CD4-positive, alpha-beta T cell treated with Interleukin-17A for 1 hour (primary cell): Measurements from ENCODE around the gene PLA2G3.
A peak's percentile ranks its signal among the peaks of the same experiment; 100 is the strongest.
"Not testable (repeated sequence)": the region's sequence is repeated elsewhere in the genome, so short reads cannot be mapped to it uniquely, and the experiment has no call there.

Experiments used
- DNase-seq: peaks from one replicate; pipeline ENCODE4 v3.0.0-alpha.2; 2020

The PLA2G3 gene

GRCh38 chr22:31098632-31099110, 41.6 kb downstream of the PLA2G3 start:
- DNase-seq, result no peak

DNA sequence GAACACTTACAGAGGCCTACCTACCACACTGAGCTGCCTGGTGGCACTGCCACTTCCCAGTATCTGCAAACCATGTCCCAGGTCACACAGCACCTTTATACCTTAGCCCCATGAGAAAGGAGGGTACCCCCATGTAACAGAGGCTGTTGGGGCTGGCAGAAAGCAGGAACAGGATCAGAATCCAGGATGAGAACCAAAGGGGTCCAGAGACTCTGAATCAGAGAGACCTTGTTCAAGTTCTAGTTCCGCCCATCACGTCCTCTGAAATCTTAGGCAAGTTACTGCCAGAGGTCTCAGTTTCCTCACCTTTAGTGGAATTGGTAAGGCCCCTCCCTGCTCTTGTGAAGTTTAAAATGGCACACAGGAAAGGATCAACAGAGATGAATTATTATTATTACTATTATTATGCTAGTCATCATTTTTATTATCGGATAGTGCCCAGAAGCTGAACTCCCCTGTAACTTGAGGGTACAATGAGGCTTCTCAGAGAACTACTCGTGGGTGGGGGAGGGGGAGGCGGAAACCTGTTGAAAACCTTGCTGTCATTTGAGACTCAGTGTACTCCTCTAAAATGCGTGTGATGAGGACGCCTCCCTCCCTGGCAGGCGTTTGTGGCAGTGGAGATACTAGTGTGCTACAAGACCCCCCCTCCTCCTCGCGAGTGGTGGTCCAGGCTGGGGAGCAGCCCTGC, 42.2 kb downstream of the PLA2G3 start:
- DNase-seq, result no peak

DNA sequence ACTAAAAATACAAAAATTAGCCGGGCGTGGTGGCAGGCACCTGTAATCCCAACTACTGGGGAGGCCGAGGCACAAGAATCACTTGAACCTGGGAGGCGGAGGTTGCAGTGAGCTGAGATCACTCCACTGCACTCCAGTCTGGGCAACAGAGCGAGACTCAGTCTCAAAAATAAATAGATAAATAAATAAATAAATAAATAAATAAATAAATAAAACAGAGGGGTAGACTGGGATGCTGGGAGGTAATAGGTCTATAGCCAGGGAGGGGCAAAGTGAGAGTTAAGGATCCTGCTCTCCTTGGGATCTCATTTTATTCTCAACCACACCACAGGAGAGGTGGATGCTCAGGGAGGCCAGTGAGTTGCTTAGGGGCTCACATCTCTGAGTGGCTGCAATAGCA, 42.8 kb downstream of the PLA2G3 start:
- DNase-seq, result not testable (repeated sequence)

DNA sequence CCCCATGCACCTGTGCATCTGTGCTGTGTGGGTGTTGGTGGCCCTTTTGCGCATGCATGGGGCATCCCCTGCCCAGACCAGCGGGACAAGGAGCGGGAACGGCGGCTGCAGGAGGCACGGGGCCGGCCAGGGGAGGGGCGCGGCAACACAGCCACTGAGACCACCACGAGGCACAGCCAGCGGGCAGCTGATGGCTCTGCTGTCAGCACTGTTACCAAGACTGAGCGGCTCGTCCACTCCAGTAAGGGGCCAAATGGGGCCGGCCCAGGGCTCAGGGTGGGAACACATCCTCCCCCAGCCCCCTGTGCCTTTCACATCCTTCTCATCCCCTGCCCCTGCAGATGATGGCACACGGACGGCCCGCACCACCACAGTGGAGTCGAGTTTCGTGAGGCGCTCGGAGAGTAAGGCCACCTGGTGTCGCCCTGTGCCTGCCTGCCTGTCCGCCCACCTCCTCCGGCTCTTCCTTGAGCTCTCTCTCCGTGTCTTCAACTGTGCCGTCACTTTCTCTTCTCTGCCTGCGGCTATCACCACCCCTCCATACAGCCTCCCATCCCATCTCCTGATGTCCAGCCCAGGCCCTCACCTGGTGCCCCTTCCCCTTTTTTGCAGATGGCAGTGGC, 43.5 kb downstream of the PLA2G3 start:
- DNase-seq, result no peak

DNA sequence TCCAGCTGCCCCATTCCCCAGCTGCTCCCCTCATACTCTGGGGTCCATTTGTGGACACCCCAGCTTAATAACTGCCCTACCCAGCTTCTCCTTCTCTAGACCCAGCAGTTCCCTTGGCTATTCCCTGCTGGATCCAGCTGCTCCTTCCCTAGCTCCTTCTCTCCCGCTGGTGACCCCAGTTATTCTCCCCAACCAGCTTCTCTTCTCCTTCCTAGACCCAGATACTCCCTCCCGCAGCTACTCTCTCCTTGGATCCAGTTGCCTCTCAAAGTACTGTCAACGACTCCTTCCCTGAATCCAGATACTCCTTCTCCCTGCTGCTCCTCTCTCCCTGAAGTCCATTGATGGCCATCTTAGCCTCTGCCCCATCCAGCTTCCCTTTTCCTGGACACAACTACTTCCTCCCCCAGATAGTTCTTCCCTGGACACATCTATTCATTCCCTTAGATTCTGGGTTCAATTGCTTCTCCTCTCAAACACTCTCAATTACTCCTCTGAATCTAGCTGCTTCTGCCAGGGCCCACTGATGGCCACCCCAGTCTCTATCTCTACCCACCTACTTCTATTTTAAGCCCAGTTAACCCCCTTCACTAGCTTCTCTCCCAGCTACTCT, 44.6 kb downstream of the PLA2G3 start:
- DNase-seq, result no peak

- DNase-seq, result no peak
These were observed 45.6 kb downstream of the PLA2G3 start for GRCh38 chr22:31094741-31095140.

DNA sequence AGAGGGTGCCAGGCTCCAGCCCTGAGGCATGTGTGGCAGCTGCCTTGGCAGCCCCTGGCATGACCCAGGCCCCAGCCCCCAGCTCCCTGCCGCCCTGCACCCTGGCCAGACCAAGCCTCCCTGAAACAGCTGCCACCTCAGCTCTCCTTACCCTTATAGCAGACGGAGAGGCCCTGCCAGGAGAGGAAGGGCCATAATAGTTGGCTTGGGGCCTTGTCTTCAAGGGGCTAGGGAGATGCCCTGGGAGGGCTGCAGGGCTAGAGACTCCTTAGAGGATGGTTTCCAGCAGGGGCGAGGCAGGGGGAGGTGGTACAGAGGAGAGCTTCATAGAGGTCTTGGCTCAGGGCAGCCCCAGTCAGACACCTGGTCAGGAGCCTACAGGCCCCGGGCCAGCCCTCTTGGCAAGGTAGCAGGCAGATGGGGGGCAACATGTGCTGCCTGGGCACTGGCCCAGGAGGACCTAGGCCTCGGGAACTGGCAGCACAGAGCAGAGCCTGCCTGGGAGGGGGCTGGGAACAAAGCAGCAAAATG, 46.2 kb downstream of the PLA2G3 start:
- DNase-seq, result no peak

GRCh38 chr22:31093086-31093850, 47.0 kb downstream of the PLA2G3 start:
- no peak for DNase-seq

- DNase-seq, result no peak
These were observed 48.1 kb downstream of the PLA2G3 start for GRCh38 chr22:31092161-31092560.

GRCh38 chr22:31091106-31091975, 49.0 kb downstream of the PLA2G3 start:
- no peak for DNase-seq

- no peak for DNase-seq
These were observed 49.9 kb downstream of the PLA2G3 start for GRCh38 chr22:31090217-31091085.

- peak; percentile 52 for DNase-seq
These were observed 50.9 kb downstream of the PLA2G3 start for GRCh38 chr22:31089160-31090100.

DNA sequence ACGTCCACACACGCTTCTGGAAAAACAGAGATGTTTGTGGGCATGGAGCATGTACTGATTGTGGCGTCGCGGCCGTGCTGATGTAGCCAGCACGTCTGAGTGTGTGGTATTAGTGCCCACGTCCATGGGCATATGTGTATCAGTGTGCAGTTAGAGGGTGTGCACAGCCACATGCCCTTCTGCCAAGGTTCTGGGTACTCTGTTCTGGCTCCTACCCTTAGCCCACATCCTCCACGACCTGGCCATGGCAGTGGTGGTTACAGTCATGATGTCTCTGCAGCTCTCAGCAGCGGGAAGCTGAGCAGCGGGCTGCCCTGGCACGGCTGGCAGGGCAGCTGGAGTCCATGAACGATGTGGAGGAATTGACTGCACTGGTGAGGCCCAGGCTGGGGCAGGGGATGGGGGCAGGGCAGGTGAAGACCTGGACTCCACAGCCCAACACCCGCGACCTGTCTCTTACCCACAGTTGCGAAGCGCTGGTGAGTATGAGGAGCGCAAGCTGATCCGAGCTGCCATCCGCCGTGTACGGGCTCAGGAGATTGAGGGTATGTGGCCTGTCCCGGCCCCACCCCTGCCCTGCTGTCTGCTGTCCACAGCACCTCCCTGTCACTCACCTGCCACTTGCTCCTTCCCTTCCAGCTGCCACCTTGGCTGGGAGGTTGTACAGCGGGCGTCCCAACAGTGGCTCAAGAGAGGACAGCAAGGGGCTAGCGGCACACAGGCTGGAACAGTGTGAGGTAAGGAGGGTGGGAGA, 51.9 kb downstream of the PLA2G3 start:
- no peak for DNase-seq

DNA sequence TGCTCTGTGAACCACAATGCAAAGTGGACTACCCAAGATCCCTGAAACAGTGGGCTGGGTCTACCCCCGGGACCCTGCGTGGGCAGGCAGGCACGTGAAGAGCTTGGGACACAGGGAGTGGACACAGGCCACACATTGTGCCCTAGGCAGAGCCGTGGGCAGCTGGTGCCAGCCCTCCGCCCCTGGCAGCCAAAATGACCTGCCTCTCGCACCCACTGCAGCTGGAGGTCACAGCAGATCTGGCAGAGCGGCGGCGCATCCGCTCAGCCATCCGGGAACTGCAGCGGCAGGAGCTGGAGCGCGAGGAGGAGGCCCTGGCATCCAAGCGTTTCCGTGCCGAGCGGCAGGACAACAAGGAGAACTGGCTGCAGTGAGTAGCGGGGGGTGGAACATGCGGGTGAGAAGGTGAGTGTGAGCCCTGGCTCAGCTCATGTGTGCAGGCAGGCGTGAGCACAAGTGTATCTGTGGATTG, 52.5 kb downstream of the PLA2G3 start:
- no peak for DNase-seq

DNA sequence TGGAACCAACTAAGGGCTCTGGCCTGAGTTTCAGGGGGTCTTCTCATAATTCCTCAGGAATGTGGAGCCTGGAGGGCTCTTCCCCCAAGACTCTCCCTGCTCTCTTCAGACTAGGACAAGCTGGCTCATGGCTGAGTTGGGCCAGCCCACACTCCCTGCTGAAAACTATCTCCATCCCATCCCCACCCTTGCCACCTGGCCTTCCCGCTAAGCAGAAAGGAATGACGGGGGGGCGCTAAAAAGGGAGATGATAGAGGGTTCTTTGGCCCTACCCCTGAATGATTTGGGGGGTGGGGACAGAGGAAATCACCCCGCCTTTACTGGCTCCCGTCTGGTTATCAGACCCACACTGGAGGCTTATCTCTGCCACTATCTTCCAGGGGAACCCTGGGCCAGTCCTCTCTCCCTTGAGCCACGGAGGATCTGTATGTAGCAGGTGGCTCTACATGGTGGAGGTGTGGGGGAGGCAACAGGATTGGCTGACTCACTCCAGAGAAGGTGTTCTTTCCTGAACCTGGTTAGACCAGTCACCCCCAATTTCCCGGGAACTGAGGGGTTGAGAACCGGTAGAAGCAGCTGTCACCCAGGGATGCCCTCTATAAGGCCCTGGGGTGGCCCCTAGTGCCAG, 53.5 kb downstream of the PLA2G3 start:
- DNase-seq, result no peak

DNA sequence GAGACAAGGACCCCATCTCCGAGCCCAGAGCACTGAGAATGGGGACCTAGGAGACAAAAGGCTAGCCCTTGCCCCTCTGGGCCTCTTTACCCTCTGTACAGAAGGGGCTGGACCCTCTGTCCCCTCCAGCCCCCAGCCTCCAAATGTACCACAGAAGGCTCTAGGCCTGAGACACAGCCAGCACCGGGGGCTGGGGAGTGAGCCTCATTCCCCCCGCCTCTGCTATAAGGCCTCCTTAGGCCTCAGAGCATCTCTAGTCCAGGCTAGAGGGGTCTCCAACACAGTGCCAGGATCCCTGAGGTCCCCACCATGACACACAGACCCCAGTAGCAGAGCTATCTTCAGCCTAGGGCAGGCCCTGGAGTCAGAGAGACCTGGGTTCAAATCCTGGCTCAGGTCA, 54.4 kb downstream of the PLA2G3 start:
- no peak for DNase-seq

- DNase-seq, result no peak
These were observed 54.8 kb downstream of the PLA2G3 start for GRCh38 chr22:31085493-31085824.

GRCh38 chr22:31084811-31085492, 55.4 kb downstream of the PLA2G3 start:
- peak; percentile 83 for DNase-seq
